Activated T-helper 1 cell treated with anti-CD3 and anti-CD28 coated beads, Interleukin-12 subunit alpha, Interleukin-12 subunit beta, Interleukin-2, Interleukin-4 antibody, amounts not matched to agents 30 ng/mL and 10 ng/mL and 1 ng/mL, durations not matched to agents 14 hours and 24 hours and 36 hours (primary cell): ENCODE measurements around the gene CUL4B. TPM values are rescaled to one million over a fixed set of nuclear protein-coding genes. Genes with fewer than 3 reads are reported as not detected.

Experiments used
- DNase-seq: peaks from one replicate; pipeline ENCODE4 v3.0.0; 2021; ENCODE audit warnings: low spot score
- H3K27ac Mint-ChIP-seq: one replicate; pipeline ENCODE4 v1.8.0; 2021; ENCODE audit warnings: mild to moderate bottlenecking, mixed read lengths
- H3K27me3 Mint-ChIP-seq: one replicate; pipeline ENCODE4 v1.8.0; 2022; ENCODE audit warnings: mild to moderate bottlenecking, moderate library complexity, mixed read lengths; ENCODE audit not compliant: insufficient read depth
- H3K36me3 Mint-ChIP-seq: one replicate; pipeline ENCODE4 v1.8.0; 2021; ENCODE audit warnings: low read depth, mixed read lengths
- H3K4me1 Mint-ChIP-seq: one replicate; pipeline ENCODE4 v1.8.0; 2021; ENCODE audit warnings: low read depth, mixed read lengths
- H3K4me3 Mint-ChIP-seq: one replicate; pipeline ENCODE4 v1.8.0; 2021; ENCODE audit warnings: mild to moderate bottlenecking, moderate library complexity, mixed read lengths
- H3K9me3 Mint-ChIP-seq: one replicate; pipeline ENCODE4 v1.8.0; 2021; ENCODE audit warnings: mixed read lengths
- intact Hi-C: fragments of 100-400 bp; cut with micrococcal nuclease; formaldehyde crosslinking; loops from one replicate; pipeline ENCODE4 v1.15.1; 2024
- total RNA-seq: library from RNA; stranded (reverse); gene quantifications from 2 replicates; pipeline ENCODE4 v1.2.3, GENCODE V29; 2022

The CUL4B gene
- total RNA-seq, 1 donor from 2014 or later = 25.2 TPM

- Mint-ChIP-seq H3K27ac (peak overlapping the region; percentile 97), H3K4me3 (peak overlapping the region; percentile 99), H3K4me1 (peaks cover 26% of the 10 kb centered on the region), H3K27me3 (no peaks in the 10 kb centered on the region), H3K36me3 (peaks cover 5% of the 10 kb centered on the region), H3K9me3 (no peaks in the 10 kb centered on the region)
- DNase-seq = no peak
- intact Hi-C loops = loop anchor here (1.0 to 5.0 kb wide), 8 partner anchors 42 to 745 kb away; partner anchors contain the start of genes C1GALT1C1, MCTS1, NDUFA1 and RNF113A
Measured at GRCh38 chrX:120561634-120562568, 1.1 kb upstream of the CUL4B start.

GRCh38 chrX:120560405-120560841 lies 339 bp downstream of the CUL4B start:
- no peaks in the 10 kb centered on the region for H3K27me3 Mint-ChIP-seq
- intact Hi-C loops = loop anchor here (2.0 to 5.0 kb wide), 5 partner anchors 192 to 747 kb away; partner anchors contain the start of genes NDUFA1, RNF113A and ZBTB33
- no peaks in the 10 kb centered on the region for H3K9me3 Mint-ChIP-seq
- peak; percentile 20 for DNase-seq
- H3K4me3 Mint-ChIP-seq = peak overlapping the region; percentile 99
- peaks cover 31% of the 10 kb centered on the region for H3K4me1 Mint-ChIP-seq
- H3K27ac Mint-ChIP-seq = peak overlapping the region; percentile 97
- H3K36me3 Mint-ChIP-seq = peaks cover 5% of the 10 kb centered on the region

GRCh38 chrX:120559804-120560203 lies 958 bp downstream of the CUL4B start:
- Mint-ChIP-seq H3K4me3 (peak overlapping the region; percentile 99), H3K27me3 (no peaks in the 10 kb centered on the region), H3K36me3 (peaks cover 5% of the 10 kb centered on the region), H3K4me1 (peaks cover 31% of the 10 kb centered on the region), H3K27ac (peak overlapping the region; percentile 97), H3K9me3 (no peaks in the 10 kb centered on the region)
- DNase-seq = no peak
- intact Hi-C loops = loop anchor here (2.0 to 5.0 kb wide), 5 partner anchors 192 to 747 kb away; partner anchors contain the start of genes NDUFA1, RNF113A and ZBTB33

- no peaks in the 10 kb centered on the region for H3K27me3 Mint-ChIP-seq
- no peaks in the 10 kb centered on the region for H3K9me3 Mint-ChIP-seq
- H3K4me3 Mint-ChIP-seq = no peak overlapping the region
- intact Hi-C loops = no loop called here
- DNase-seq = no peak
- H3K27ac Mint-ChIP-seq = no peak overlapping the region
- H3K4me1 Mint-ChIP-seq = peaks cover 20% of the 10 kb centered on the region
- peaks cover 5% of the 10 kb centered on the region for H3K36me3 Mint-ChIP-seq
Measured at GRCh38 chrX:120556251-120556650, 4.5 kb downstream of the CUL4B start.

GRCh38 chrX:120549483-120550452 lies 11.0 kb downstream of the CUL4B start:
- H3K27ac Mint-ChIP-seq = peak overlapping the region; percentile 41
- no peak for DNase-seq
- H3K27me3 Mint-ChIP-seq = no peaks in the 10 kb centered on the region
- intact Hi-C loops = no loop called here
- peaks cover 12% of the 10 kb centered on the region for H3K36me3 Mint-ChIP-seq
- peaks cover 10% of the 10 kb centered on the region for H3K4me1 Mint-ChIP-seq
- H3K4me3 Mint-ChIP-seq = no peak overlapping the region
- H3K9me3 Mint-ChIP-seq = no peaks in the 10 kb centered on the region

GRCh38 chrX:120536061-120536460 lies 24.7 kb downstream of the CUL4B start:
- Mint-ChIP-seq H3K36me3 (peaks cover 16% of the 10 kb centered on the region), H3K27me3 (no peaks in the 10 kb centered on the region), H3K4me1 (no peaks in the 10 kb centered on the region), H3K27ac (no peak overlapping the region), H3K9me3 (no peaks in the 10 kb centered on the region), H3K4me3 (no peak overlapping the region)
- DNase-seq = no peak
- intact Hi-C loops = no loop called here

GRCh38 chrX:120534413-120535205 lies 26.2 kb downstream of the CUL4B start:
- Mint-ChIP-seq H3K27me3 (no peaks in the 10 kb centered on the region), H3K9me3 (no peaks in the 10 kb centered on the region), H3K4me1 (no peaks in the 10 kb centered on the region), H3K27ac (no peak overlapping the region), H3K36me3 (peaks cover 16% of the 10 kb centered on the region), H3K4me3 (no peak overlapping the region)
- intact Hi-C loops = no loop called here
- DNase-seq = no peak

GRCh38 chrX:120522820-120523219 lies 37.9 kb downstream of the CUL4B start:
- H3K4me3 Mint-ChIP-seq = no peak overlapping the region
- no peaks in the 10 kb centered on the region for H3K27me3 Mint-ChIP-seq
- DNase-seq = no peak
- H3K27ac Mint-ChIP-seq = no peak overlapping the region
- intact Hi-C loops = no loop called here
- H3K36me3 Mint-ChIP-seq = peaks cover 4% of the 10 kb centered on the region
- no peaks in the 10 kb centered on the region for H3K9me3 Mint-ChIP-seq
- no peaks in the 10 kb centered on the region for H3K4me1 Mint-ChIP-seq

GRCh38 chrX:120517936-120518335 lies 42.8 kb downstream of the CUL4B start:
- Mint-ChIP-seq H3K4me3 (no peak overlapping the region), H3K36me3 (no peaks in the 10 kb centered on the region), H3K4me1 (no peaks in the 10 kb centered on the region), H3K9me3 (no peaks in the 10 kb centered on the region), H3K27ac (no peak overlapping the region), H3K27me3 (no peaks in the 10 kb centered on the region)
- DNase-seq = no peak
- intact Hi-C loops = no loop called here

- Mint-ChIP-seq H3K9me3 (no peaks in the 10 kb centered on the region), H3K27ac (no peak overlapping the region), H3K4me1 (no peaks in the 10 kb centered on the region), H3K27me3 (no peaks in the 10 kb centered on the region), H3K4me3 (no peak overlapping the region), H3K36me3 (no peaks in the 10 kb centered on the region)
- intact Hi-C loops = loop anchor here (1.0 kb wide), 1 partner anchor 150 kb away; no protein-coding TSS in a partner anchor
- no peak for DNase-seq
Measured at GRCh38 chrX:120514236-120514635, 46.5 kb downstream of the CUL4B start.

GRCh38 chrX:120512627-120513026 lies 48.1 kb downstream of the CUL4B start:
- H3K27me3 Mint-ChIP-seq = no peaks in the 10 kb centered on the region
- no peaks in the 10 kb centered on the region for H3K36me3 Mint-ChIP-seq
- intact Hi-C loops = no loop called here
- no peaks in the 10 kb centered on the region for H3K9me3 Mint-ChIP-seq
- H3K4me3 Mint-ChIP-seq = no peak overlapping the region
- H3K4me1 Mint-ChIP-seq = no peaks in the 10 kb centered on the region
- H3K27ac Mint-ChIP-seq = no peak overlapping the region
- DNase-seq = no peak

GRCh38 chrX:120512222-120512621 lies 48.5 kb downstream of the CUL4B start:
- Mint-ChIP-seq H3K4me1 (no peaks in the 10 kb centered on the region), H3K27me3 (no peaks in the 10 kb centered on the region), H3K9me3 (no peaks in the 10 kb centered on the region), H3K36me3 (no peaks in the 10 kb centered on the region), H3K27ac (no peak overlapping the region), H3K4me3 (no peak overlapping the region)
- DNase-seq = no peak
- intact Hi-C loops = no loop called here
